GM19351 (cell line): Measurements from ENCODE around the gene ABHD12.
"Not testable (repeated sequence)": the region's sequence is repeated elsewhere in the genome, so short reads cannot be mapped to it uniquely, and the experiment has no call there.

ENCODE experiments used
- ATAC-seq: cut with Tn5 transposase; IDR thresholded peaks from one replicate; pipeline ENCODE4 v1.9.1; 2021; ENCODE audit warnings: mild to moderate bottlenecking, moderate library complexity; ENCODE audit not compliant: unreplicated experiment

The ABHD12 gene

GRCh38 chr20:25269057-25269832, 121.4 kb downstream of the ABHD12 start:
- ATAC-seq, result no peak

- not testable (repeated sequence) for ATAC-seq
Observed at GRCh38 chr20:25260770-25261437, 129.7 kb downstream of the ABHD12 start.

- ATAC-seq, result peak; percentile 50
Observed at GRCh38 chr20:25259788-25260254, 130.8 kb downstream of the ABHD12 start.

- ATAC-seq, result no peak
Observed at GRCh38 chr20:25259358-25259757, 131.3 kb downstream of the ABHD12 start.

GRCh38 chr20:25258828-25259227, 131.8 kb downstream of the ABHD12 start:
- no peak for ATAC-seq

- no peak for ATAC-seq
Observed at GRCh38 chr20:25258476-25258805, 132.2 kb downstream of the ABHD12 start.

- ATAC-seq, result no peak
Observed at GRCh38 chr20:25257756-25258475, 132.7 kb downstream of the ABHD12 start.

GRCh38 chr20:25257130-25257529, 133.5 kb downstream of the ABHD12 start:
- ATAC-seq, result no peak

GRCh38 chr20:25256226-25256859, 134.3 kb downstream of the ABHD12 start:
- no peak for ATAC-seq

- ATAC-seq, result no peak
Observed at GRCh38 chr20:25254986-25255680, 135.5 kb downstream of the ABHD12 start.

GRCh38 chr20:25254571-25254970, 136.1 kb downstream of the ABHD12 start:
- ATAC-seq, result no peak

GRCh38 chr20:25253606-25254275, 136.9 kb downstream of the ABHD12 start:
- ATAC-seq, result no peak

- ATAC-seq, result no peak
Observed at GRCh38 chr20:25252686-25253421, 137.8 kb downstream of the ABHD12 start.

GRCh38 chr20:25252230-25252651, 138.4 kb downstream of the ABHD12 start:
- no peak for ATAC-seq

GRCh38 chr20:25251558-25251957, 139.1 kb downstream of the ABHD12 start:
- ATAC-seq, result no peak

GRCh38 chr20:25251019-25251418, 139.6 kb downstream of the ABHD12 start:
- no peak for ATAC-seq

GRCh38 chr20:25250508-25250907, 140.1 kb downstream of the ABHD12 start:
- no peak for ATAC-seq
